GM12801 (cell line): Measurements from ENCODE around the gene CHERP.

Source experiments
- CTCF ChIP-seq: IDR thresholded peaks from one replicate; pipeline ENCODE4 v1.5.1; 2011; ENCODE audit warnings: control low read depth; ENCODE audit not compliant: insufficient read length; ENCODE audit errors: extremely low read depth

CHERP gene

GRCh38 chr19:16581971-16582343, 39.7 kb upstream of the CHERP start:
- TF ChIP-seq CTCF = no peak

GRCh38 chr19:16581145-16581970, 39.1 kb upstream of the CHERP start:
- no peak for TF ChIP-seq CTCF

- TF ChIP-seq CTCF = no peak
Measured at GRCh38 chr19:16579381-16579780, 37.1 kb upstream of the CHERP start.

GRCh38 chr19:16577531-16577985, 35.3 kb upstream of the CHERP start:
- no peak for TF ChIP-seq CTCF

GRCh38 chr19:16576690-16577530, 34.7 kb upstream of the CHERP start:
- no peak for TF ChIP-seq CTCF

GRCh38 chr19:16575861-16576689, 33.8 kb upstream of the CHERP start:
- no peak for TF ChIP-seq CTCF

- TF ChIP-seq CTCF = no peak
Measured at GRCh38 chr19:16575282-16575681, 33.0 kb upstream of the CHERP start.
